Smooth muscle cell of the brain vasculature (primary cell): ENCODE data around the gene TLE2.
A peak's percentile ranks its signal among the peaks of the same experiment; 100 is the strongest.
"Not testable (repeated sequence)": the region's sequence is repeated elsewhere in the genome, so short reads cannot be mapped to it uniquely, and the experiment has no call there.

ENCODE experiments used
- DNase-seq: peaks from one replicate; pipeline ENCODE4 v3.0.0-alpha.2; 2012; ENCODE audit warnings: low read depth, low spot score

The TLE2 gene

DNA sequence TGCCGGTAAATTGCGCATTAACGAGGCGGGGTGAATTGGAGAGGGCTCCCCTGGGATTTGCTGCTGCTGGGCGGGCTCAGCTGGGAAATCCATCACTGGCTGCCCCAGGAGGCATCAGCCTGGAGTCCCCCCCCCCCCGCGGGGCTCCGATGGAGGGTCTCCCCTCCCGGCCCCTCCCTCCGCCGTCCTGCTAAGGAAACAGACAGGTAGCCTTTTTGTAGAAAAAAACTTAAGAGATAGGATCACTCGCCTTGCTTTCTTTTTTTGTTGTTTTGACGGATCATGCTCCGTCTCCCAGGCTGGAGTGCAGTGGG, 44.9 kb downstream of the TLE2 start:
- DNase-seq: no peak

DNA sequence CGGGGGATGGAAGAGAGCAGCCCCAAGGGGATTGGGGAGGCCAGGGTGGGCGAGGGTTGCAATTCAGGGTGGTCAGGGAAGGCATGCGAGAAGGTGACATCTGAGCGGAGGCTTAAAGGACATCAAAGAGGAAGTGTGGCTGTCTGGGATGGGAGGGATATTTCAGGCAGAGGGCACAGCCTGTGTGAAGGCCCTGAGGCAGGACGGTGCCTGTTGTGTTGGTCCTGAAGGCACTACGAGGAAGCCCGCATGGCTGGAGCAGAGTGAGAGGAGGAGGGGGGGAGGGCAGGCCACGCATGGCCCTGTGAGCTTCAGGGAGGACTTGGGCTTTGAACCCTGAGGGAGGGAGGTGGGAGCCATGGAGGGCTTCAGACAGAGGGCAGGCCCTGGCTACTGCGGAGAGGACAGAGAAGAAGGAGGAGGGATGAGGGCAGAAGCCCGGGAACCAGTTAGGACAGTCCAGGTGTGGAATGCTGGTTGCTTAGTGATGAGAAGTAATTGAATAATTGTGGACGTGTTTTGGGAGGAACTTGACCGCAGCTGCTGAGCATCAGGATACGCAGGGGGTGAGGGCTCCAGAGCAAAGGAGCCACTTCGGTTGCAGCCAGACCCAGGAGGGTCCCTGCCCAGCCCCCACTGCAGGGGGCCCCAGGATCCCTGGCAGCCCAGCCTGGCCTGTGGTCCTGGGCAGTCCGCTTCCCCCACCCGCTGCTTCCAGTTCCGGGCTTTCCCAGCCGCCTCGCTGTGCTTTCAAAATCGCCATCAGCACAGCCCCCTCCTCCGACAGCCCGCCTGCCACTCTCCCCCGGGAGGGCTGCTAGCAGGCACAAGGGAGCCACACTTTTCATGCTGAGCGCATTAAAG, 45.5 kb downstream of the TLE2 start:
- DNase-seq: peak; percentile 47

DNA sequence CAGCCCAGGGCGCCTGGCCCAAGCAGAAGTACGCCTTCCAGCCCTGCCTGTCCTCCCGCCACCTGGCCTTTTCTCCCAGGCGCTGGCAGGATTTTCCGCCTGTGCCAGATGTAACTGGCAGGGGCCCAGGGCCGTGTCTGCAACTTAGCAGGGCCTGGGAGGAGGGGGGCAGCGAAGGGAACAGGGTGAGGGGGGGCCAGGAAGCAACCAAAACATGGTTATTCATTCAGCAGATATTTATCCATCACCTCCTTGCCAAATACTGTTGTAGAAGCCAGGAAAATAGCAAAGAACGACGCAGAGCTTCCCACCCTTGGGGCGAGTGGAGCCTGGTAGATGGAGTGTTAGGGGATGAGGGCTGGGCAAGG, 46.1 kb downstream of the TLE2 start:
- DNase-seq: peak; percentile 54

DNA sequence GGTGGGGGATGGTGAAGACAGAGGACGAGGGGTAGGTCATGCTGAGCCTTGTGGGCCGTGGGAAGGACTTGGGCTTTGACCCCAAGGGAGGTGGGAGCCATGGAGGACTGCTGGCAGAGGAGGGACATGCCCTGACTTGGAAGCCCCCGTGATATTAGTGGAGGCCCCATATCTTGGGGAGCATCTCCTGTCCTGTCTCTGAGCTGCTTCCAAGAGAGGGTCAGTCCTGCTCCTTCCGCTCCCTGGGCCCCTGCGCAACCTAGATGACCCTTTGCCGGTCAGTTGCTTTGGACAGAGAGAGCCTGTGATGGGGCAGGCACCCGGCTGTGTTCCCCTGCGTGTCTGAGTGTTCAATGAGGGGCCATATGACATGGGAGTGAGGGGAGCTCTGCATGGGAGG, 46.5 kb downstream of the TLE2 start:
- DNase-seq: no peak

DNA sequence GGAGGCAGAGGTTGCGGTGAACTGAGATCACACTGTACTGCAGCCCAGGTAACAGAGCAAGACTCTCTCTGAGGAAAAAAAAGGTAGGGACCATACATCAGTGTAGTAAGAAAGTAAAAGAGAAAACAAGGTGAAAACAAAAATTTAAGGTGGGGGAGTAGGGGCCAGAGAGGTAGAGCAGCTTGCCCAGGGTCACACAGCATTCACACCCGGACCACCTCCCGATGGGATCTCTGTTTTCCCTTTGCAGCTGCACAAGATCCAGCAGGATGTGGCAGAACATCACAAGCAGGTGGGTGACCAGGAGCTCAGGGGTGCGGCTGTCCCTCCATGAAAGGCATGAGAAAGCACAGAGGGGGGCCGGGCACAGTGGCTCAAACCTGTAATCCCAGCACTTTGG, 47.2 kb downstream of the TLE2 start:
- no peak for DNase-seq

DNA sequence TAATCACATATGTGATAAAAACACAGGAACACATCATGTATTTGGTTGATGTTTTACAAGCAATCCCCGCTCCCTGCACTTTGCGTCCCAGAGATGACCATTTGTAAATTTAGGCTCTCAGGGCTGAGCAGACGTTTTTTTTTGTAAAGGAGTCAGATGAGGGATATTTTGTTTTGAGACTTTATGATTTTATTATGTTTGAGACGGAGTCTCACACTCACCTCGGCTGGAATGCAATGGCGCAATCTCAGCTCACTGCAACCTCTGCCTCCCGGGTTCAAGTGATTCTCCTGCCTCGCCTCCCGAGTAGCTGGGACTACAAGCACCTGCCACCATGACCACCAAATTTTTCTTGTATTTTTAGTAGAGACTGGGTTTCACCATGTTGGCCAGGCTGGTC, 50.3 kb downstream of the TLE2 start:
- no peak for DNase-seq

DNA sequence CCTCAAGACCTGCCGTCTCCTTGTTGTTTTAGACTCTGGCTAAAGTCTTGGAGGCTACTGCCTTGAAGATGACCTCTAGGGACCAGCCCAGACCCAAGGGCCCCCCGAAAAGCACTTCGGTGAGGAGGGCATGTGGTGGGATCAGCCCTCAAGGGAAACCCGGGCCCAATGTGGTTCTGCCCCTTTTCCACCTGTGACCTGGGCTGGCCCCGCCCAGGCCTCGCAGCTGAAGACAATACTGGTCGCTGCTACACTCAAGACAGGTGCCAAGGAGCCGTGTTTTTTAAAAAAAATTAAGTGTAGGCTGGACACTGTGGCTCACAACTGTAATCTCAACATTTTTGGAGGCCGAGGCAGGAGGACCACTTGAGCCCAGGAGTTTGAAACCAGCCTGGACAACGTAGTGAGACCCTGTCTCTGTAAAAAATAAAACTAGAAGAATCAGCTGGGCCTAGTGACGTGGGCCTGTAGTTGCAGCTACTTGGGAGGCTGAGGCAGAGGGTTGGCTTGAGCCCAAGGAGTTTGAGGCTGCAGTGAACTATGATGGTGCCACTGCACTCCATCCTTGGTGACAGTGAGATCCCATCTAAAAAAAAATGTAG, 50.8 kb downstream of the TLE2 start:
- no peak for DNase-seq

DNA sequence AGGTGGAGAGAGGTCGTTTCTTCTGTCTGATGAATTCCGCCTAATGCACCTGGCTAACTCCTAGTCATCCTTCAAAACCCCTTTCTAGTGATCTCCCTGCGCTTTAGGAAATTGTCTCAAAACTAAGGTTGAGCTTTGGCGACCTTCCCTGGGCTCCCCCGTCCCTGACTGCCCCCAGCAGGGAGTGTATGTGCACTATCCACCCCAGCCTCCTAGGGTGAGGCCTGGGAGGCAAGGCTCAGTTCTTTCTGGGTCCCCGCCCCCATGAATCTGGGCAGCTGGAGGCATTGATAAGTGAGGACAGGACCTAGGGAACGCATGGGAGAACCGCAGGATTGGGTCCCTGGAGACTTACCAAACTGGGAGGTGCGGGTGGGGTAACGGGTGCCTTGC, 51.3 kb downstream of the TLE2 start:
- no peak for DNase-seq

DNA sequence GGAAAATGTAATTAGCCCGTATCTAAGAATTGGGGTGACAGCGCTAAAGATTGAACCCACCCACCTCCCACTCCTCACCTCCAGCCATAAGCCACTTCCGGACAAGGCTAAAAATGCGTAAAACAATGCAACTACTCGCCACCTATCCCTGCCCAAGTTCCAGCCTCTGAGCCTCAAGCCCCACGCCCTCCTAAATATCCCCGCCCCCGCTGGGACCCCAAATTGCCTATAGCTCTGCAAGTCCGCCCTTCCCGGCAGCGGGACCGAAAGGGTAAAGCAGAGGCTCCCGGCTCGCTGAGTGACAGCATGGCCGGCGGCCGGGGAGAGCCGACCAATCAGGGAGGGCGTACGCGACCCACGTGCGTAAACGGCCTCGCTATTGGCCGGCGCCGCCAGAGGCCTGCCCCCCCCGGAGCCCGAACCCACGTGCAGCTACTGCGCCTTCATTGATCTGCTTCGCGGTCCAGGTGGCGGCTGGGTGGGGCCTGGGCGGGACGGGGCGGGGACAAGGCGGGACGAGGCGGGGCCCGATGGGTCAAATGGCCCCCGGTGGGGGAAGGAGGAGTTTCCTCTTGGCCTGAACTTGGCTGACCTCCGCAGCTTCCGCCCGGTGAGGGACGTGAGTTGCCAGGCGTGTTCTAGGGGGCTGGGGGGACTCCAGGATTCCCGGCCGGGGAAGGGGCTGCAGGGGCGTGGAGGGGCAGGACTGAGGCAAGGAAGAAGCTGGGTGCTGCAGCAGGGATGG, 51.9 kb downstream of the TLE2 start, which contains the start of gene TLE6:
TSS of gene TLE6 (plus strand) at position 564 of the 745 bp plus-strand sequence. CDS start 670 bp downstream, outside the sequence.
- peak; percentile 75 for DNase-seq

DNA sequence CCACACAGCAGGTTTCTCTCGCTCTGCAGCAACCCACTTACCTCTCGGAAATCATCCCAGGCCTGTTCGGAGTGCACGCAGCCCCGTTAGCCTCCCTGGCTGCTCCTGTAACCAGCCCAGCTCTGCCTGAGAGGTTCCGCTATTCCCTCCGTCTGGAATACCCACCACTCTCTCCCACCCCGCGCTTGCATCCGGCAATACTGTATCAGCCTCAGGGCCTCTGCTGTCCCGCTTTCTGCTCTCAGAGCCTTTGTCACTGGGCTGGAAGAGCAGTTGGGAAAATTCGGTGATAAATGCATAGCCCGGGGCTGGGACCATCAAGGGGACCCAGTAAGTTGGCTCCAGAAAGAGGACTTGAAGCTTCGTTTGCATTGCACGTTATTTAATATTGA, 52.5 kb downstream of the TLE2 start:
- no peak for DNase-seq

DNA sequence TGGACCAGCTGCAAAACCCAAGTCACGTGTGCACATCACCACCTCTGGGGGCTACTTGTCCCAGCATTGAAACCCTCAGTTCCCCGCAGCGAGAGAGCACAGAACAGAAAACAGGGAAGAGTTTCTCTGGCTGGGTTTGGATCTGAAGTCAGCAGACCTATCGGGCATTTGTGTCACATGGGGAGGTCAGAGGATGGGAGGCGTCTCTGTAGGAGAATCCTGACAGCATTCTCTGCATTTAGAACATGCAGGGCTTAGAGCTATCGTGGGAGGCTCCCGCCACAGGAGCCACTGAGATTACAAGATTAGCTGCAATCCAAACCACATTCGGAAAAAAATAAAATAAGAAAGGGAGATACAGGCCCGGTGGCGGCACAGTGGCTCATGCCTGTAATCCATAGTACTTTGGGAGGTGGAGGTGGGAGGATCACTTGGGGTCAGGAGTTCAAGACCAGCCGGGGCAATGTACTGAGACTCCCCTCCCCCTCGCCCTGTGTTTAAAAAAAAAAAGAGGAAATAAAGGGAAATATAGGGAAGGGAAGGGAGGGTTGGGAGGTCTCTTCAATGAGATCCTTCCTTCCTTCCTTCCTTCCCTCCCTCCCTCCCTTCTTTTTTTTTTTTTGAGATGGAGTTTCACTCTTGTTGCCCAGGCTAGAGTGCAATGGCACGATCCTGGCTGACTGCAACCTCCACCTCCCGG, 54.6 kb downstream of the TLE2 start:
- no peak for DNase-seq

DNA sequence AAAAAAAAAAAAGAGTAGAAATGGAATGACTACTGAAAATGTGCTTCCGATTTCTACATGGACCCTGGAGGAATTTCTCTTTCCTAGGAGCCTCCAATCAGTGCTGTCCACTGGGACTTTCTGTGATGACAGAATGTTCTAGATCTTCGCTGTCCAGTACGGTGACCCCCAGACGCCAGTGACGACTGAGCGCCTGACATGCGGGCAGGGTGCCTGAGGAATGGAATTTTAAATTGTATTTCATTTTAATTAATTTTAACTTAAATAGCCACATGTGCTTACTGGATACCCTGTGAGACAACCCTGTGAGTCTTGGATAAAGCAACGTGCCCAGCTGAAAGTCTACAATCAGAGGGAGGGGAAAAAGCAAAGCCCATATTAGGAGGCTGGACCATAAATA, 55.9 kb downstream of the TLE2 start:
- no peak for DNase-seq

DNA sequence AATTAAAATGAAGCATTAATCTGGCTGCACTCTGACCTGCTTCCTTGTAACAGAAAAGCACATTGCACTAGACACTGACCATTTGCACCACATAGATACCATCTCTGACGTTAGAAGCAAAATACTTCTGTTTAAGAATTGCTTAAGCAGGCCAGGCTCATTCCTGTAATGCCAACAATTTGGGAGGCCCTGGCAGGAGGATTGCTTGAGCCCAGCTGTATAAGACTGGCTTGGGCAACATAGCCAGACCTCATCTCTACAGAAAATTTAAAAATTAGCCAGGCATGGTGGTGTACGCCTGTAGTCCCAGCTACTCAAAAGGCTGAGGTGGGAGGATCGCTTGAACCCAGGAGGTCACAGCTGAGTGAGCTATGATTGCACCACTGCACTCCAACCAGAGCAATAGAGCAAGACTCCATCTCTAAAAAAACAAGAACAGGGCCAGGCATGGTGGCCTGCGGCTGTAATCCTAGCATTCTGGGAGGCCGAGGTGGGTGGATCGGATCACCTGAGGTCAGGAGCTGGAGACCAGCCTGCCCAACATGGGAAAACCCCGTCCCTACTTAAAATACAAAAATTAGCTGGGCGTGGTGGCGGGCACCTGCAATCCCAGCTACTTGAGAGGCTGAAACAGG, 58.8 kb downstream of the TLE2 start:
- no peak for DNase-seq

DNA sequence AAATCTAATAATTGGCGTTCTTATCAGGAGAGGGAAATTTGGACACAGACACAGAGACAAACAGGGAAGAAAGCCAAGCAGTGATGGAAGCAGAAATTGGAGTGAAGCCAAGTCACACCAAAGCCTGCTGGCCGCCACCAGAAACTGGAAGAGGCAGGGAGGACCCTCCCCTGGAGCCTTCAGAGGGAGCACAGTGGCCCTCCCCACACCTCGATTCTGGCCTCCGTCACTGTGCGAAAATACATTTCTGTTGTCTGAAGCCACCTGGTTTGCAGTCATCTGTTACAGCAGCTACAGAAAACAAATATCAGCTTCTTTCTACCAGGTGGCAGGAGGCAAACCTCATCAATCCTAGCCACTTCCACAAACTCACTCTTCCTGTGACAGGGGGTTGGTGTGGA, 60.0 kb downstream of the TLE2 start:
- DNase-seq: no peak

DNA sequence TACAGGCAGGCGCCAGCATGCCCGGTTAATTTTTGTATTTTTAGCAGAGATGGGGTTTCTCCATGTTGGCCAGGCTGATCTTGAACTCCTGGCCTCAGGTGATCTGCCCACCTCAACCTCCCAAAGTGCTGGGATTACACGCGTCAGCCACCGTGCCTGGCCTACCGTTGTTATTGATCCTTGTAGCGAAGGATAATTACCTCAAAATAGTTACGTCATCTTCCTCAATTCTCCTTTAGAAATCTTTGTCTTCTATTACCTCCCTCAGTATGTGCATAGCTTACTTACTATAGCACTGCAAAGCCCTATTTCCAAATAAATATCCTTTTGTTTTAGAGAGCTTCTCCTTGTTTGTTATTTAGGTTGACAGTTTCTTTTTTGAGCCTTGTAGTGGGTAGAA, 61.1 kb downstream of the TLE2 start:
- no peak for DNase-seq

DNA sequence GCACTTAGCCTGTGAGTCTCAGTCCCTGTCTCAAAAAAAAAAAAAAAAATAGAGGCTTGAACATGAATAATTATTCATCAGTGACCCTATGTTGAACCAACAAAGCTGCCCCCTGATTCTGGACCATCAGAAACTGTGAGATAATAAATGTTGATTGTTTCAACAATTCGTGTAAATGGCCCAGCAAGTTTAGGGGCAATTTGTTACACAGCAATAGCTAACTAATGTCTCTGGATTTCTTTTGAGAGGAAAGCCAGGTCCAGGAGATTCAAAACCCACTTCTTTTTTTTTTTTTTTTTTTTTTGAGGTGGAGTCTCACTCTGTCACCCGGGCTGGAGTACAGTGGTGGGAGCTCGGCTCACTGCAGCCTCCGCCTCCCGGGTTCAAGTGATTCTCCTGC, 64.2 kb downstream of the TLE2 start:
- DNase-seq: no peak

DNA sequence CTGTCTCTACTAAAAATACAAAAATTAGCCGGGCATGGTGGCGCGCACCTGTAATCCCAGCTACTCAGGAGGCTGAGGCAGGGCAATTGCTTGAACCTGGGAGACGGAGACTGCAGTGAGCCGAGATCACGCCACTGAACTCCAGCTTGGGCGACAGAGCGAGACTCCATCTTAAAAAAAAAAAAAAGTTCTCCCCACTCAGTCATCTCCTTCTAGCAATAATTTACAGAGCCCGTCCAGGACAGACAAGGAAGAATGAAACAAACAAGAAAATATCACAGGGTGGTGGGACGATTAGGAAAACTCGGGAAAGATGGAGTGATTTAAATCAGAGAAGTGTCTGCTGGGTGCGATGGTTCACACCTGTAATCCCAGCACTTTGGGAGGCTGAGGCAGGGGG, 65.4 kb downstream of the TLE2 start:
- not testable (repeated sequence) for DNase-seq

DNA sequence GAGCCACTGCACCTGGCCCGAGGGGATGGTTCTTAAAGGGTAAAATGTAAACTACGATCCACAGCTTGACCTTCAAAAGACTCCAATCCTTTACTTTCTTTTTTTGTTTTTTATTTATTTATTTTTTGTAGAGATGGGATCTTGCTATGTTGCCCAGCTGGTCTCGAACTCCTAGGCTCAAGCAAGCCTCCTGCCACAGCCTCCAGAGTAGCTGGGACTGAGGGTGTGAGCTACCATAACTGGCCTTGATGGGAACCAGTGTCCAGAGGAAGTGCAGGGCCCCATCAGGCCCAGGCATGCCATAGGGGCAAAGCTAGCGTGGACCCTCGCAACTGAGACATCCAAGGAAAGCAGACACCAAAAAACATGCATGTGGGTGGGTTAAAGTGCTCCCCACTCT, 66.0 kb downstream of the TLE2 start:
- DNase-seq: no peak

DNA sequence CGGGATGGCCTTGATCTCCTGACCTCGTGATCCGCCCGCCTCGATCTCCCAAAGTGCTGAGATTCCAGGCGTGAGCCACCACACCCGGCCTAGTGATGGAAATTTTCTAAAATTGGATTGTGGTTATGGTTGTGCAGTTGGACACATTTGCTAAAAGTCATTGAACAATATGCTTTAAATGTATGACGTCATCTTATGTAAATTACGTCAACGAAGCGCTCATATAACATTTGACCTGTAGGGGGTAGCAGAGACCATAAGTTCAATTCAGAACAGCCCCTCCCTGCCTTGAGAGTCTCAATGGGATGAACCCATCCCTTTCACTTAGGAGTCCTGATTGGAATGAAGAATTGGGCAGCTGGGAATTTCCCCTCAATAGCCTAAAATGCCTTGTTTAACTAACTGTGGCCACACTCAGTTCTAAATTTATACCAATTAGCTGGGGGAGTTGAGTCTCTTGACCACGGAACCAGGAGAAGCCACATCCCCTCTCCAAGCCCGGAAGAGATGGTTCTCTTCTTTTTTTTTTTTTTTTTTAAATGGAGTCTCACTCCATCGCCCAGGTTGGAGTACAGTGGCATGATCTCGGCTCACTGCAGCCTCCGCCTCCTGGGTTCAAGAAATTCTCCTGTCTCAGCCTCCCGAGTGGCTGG, 66.9 kb downstream of the TLE2 start:
- DNase-seq: peak; percentile 70

DNA sequence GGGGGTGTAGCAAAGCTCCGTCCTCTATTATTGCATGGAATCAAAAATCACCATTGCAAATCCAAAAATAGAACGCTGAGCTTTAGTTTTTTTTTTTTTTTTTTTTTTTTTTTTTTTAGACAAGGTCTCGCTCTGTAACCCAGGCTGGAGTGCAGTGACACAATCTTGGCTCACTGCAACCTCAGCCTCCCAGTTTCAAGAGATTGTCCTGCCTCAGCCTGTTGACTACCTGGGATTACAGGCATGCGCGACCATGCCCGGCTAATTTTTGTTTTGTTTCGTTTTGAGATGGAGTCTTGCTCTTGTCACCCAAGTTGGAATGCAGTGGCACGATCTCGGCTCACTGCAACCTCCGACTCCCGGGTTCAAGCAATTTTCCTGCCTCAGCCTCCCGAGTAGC, 69.0 kb downstream of the TLE2 start:
- no peak for DNase-seq

DNA sequence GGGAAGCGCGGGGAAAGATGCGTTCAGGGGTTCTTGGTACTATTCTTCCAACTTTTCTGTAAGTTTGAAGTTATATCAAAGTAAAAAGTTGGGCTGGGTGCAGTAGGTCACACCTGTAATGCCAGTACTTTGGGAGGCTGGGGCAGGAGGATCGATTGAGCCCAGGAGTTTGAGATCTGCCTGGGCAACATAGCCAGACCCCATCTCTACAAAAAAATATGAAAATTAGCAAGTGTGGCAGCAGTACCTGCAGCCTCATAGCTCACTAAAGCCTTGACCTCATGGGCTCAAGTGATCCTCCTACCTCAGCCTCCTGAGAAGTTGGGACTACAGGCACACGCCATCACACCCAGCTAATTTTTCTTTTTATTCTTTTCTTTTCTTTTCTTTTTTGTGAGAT, 71.9 kb downstream of the TLE2 start:
- no peak for DNase-seq
